Astrocyte of the hippocampus (primary cell): Measurements from ENCODE around the gene DPH2.

ENCODE experiments used
- DNase-seq: peaks from one replicate; pipeline ENCODE4 v3.0.0; 2011; ENCODE audit warnings: low read depth, low spot score

The DPH2 gene

GRCh38 chr1:43982808-43983207, 13.0 kb downstream of the DPH2 start:
- no peak for DNase-seq

DNA sequence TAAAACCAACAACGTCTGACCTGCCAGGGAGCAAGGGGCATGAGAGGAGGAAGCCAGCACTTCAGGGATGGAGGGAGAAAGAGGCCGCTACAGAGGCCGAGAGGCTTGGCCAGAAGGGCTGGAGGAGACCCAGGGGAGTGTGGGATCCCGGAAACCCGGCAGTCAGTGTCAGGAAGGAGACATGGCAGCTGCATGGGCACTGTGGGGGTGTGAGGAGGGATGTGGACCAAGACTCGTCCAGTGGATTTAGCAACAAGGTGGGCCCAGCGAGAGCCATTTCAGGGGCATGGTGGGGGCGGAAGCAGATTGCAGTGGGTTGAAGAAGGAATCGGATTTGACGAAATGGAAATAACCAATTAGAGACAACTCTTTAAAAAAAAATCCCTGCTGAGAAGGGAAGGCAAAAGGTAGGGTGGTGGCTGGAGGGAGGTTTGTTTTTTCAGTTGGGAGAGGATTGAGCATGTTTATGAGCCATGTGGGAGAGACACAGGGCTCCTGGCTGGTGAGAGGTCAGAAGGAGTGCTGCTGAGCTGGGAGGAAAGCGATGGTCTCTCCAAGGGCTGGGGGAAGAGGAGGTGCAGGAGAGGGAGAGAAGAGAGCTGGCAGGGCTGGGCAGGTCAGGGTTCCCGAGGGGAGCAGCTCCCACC, 13.6 kb downstream of the DPH2 start:
- no peak for DNase-seq

GRCh38 chr1:43984855-43985254, 15.0 kb downstream of the DPH2 start:
- no peak for DNase-seq

- no peak for DNase-seq
Measured at GRCh38 chr1:43985984-43986595, 16.3 kb downstream of the DPH2 start.

- no peak for DNase-seq
Measured at GRCh38 chr1:43986712-43987111, 16.9 kb downstream of the DPH2 start.

- no peak for DNase-seq
Measured at GRCh38 chr1:43987159-43987902, 17.5 kb downstream of the DPH2 start.

GRCh38 chr1:43990271-43991199, 20.7 kb downstream of the DPH2 start:
- peak; percentile 22 for DNase-seq

DNA sequence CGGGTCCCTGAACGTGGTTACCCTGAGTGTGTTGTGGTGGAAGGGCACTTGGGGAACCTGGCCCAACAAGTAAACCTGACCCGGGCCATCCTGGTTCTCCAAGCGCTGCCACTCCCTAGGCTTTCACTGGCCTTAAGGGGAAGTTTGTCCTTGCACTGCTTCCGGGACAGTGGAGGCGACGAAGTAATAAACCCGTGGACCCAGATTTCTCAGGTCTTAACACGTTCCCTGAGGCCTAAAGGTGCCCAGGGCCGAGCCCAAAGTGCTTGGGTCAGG, 21.3 kb downstream of the DPH2 start:
- DNase-seq, result no peak

GRCh38 chr1:43991476-43992231, 21.8 kb downstream of the DPH2 start, which contains the start of gene CCDC24:
Gene CCDC24 (plus strand): TSS chr1:43991599. CDS start chr1:43991879, 280 bp downstream.
- peak; percentile 91 for DNase-seq

DNA sequence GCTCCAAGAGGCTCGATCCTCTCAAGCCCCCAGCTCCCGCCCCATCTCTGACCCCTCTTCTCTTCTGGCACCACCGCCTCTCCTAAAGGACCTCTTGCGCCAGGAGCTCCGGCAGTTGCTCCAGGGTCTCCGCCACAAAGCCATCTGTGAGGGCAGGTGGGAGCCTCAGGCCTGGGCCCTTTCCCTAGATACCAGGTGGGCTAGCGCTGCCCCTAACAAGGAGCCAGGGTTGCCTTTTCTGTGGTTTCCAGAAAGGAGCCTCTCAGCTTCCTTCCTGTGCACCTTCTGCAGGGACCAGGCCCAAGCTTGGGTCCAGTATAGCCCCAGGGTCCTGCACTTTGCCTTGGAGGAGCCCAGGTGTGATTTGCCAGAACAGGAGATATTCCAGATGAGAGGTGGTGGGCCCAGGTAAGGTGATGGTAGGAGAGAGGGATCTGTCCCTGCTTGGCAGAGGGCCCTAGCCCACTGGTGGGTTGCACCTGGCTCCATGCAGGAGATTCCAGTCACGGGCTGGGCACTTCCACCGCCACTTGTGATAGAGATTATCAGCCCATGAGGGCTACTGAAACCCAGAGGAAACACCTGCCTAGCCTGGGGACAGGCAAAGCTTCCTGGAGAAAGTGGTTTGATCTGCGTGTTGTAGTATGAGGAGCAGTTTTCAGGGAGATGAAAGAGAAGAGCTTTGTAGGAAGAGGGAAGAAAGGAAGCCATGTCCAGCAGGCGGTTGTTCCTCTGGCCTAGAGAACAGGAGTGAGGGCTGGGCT, 22.6 kb downstream of the DPH2 start:
- DNase-seq, result no peak

GRCh38 chr1:43993206-43993914, 23.6 kb downstream of the DPH2 start:
- DNase-seq, result no peak

GRCh38 chr1:43994071-43994470, 24.3 kb downstream of the DPH2 start:
- DNase-seq, result no peak

DNA sequence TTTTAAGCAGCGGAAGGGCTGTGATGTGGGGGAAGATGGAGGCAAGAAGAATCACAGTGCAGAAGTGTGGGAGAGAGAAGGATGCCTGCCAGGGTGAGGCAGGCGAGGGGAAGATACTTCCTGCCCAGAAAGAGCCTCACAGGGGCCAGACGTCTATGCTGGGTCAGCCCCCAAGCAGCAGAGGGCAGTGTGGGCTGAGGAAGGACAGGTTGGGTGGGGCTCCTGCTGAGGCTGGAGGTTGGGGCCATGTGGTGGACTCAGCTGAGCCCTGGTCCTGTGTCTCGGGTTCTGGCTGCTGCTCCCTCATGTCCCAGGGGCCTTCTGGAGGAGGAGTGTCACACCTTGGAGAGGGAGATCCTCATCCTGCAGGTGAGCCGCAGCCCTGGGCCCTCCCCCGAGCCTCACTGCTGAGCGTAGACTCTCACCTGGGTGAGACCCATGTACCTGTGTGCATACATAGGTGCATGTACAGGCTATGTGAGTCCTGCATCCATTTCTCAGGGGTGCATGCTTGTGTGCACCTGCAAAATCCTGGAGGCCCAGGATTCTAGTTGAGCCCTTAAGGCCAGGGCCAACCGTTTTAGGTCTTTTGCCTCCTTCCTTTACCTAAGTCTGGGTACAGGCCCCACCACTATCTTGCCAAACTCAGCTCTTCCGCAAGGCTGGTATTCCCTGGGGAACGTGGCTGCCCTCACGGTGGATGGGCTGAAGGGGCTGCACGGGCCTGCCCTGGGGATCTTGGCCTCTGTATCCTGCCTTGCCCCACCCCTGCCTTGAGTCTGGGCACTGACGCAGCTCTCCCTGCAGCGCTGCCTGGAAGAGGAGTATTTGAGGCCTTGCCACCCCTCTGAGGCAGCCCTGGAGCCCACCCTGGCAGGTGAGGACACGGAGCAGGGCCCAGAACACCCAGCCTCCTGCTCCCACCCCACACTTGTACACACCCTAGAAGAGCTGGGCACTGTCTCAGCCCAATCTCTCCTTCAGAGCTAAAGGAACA, 25.3 kb downstream of the DPH2 start:
- no peak for DNase-seq

- DNase-seq, result no peak
Measured at GRCh38 chr1:43995984-43996732, 26.3 kb downstream of the DPH2 start.

GRCh38 chr1:43996733-43997115, 26.9 kb downstream of the DPH2 start:
- no peak for DNase-seq

- no peak for DNase-seq
Measured at GRCh38 chr1:43997295-43997999, 27.6 kb downstream of the DPH2 start.

- DNase-seq, result no peak
Measured at GRCh38 chr1:43998000-43998378, 28.2 kb downstream of the DPH2 start.
